Prostate gland (tissue), 2 donors: ENCODE measurements around the gene USP40.

ENCODE experiments used
- CTCF ChIP-seq, 4 experiments: fragments of 200-600 bp in 2 of 4; fragments of 450-650 bp in 2 of 4; sonication (generic) in 2 of 4; IDR thresholded peaks; 1 replicate in 3 of 4; 2 replicates in 1 of 4; pipeline ENCODE4 v1.5.1; 2016 to 2019; ENCODE audit warnings: antibody characterized with exemption in 4 of 4, mild to moderate bottlenecking in 2 of 4, moderate library complexity in 2 of 4
- POLR2A ChIP-seq: fragments of 450-650 bp; IDR thresholded peaks from one replicate; pipeline ENCODE4 v1.6.1; 2016; ENCODE audit warnings: antibody characterized with exemption, mild to moderate bottlenecking
- POLR2AphosphoS5 ChIP-seq: sonication (generic); formaldehyde crosslinking; IDR thresholded peaks from one replicate; pipeline ENCODE4 v1.6.1; 2017; ENCODE audit warnings: antibody characterized with exemption

GRCh38 chr2:233436691-233437438, 129.7 kb downstream of the USP40 start:
- TF ChIP-seq POLR2A (no peak), CTCF (IDR thresholded peaks at IDR 0.05) (no peak), POLR2AphosphoS5 (no peak)
